ENCODE results near the gene MYDGF.
A peak's percentile ranks its signal among the peaks of the same experiment; 100 is the strongest.

Gene MYDGF

GRCh38 chr19:4639531-4640246, 30.5 kb downstream of the MYDGF start:
- DNase-seq (ENCODE audit: low read depth, low spot score), result no peak
- TF ChIP-seq CTCF (IDR thresholded peaks at IDR 0.05; ENCODE audit: low read depth, low read length), result no peak
- in situ Hi-C loops (cut with HindIII; ENCODE audit: low sequenced_read_pairs), result no loop called here
- H3K4me3 ChIP-seq (ENCODE audit: low read depth, low read length), result peak overlapping the region; percentile 81

GRCh38 chr19:4638828-4639530, 31.2 kb downstream of the MYDGF start, which contains the start of gene TNFAIP8L1:
Gene TNFAIP8L1, plus strand, starts transcription at chr19:4639516. Its CDS starts 12,354 bp downstream, at chr19:4651870.
- TF ChIP-seq CTCF (IDR thresholded peaks at IDR 0.05; ENCODE audit: low read depth, low read length), result no peak
- peak; percentile 95 for DNase-seq (ENCODE audit: low read depth, low spot score)
- in situ Hi-C loops (cut with HindIII; ENCODE audit: low sequenced_read_pairs), result no loop called here
- peak within 1 kb of the TSS; percentile 81 for H3K4me3 ChIP-seq (ENCODE audit: low read depth, low read length)

- no peak for DNase-seq (ENCODE audit: low read depth, low spot score)
- in situ Hi-C loops (cut with HindIII; ENCODE audit: low sequenced_read_pairs), result no loop called here
- no peak overlapping the region for H3K4me3 ChIP-seq (ENCODE audit: low read depth, low read length)
- TF ChIP-seq CTCF (IDR thresholded peaks at IDR 0.05; ENCODE audit: low read depth, low read length), result no peak
Observed at GRCh38 chr19:4638317-4638716, 31.8 kb downstream of the MYDGF start.

GRCh38 chr19:4636761-4637160, 33.4 kb downstream of the MYDGF start:
- DNase-seq (ENCODE audit: low read depth, low spot score), result no peak
- peak overlapping the region; percentile 34 for H3K4me3 ChIP-seq (ENCODE audit: low read depth, low read length)
- no peak for TF ChIP-seq CTCF (IDR thresholded peaks at IDR 0.05; ENCODE audit: low read depth, low read length)

GRCh38 chr19:4636151-4636717, 33.9 kb downstream of the MYDGF start:
- peak; percentile 42 for DNase-seq (ENCODE audit: low read depth, low spot score)
- peak overlapping the region; percentile 39 for H3K4me3 ChIP-seq (ENCODE audit: low read depth, low read length)
- TF ChIP-seq CTCF (IDR thresholded peaks at IDR 0.05; ENCODE audit: low read depth, low read length), result peak; percentile 87
- in situ Hi-C loops (cut with HindIII; ENCODE audit: low sequenced_read_pairs), result no loop called here

More at GRCh38 chr19:4636761-4637160, 33.4 kb downstream of the MYDGF start:
- in situ Hi-C loops (cut with HindIII; ENCODE audit: low sequenced_read_pairs), result no loop called here

- DNase-seq (ENCODE audit: low read depth, low spot score), result no peak
- no peak for TF ChIP-seq CTCF (IDR thresholded peaks at IDR 0.05; ENCODE audit: low read depth, low read length)
- in situ Hi-C loops (cut with HindIII; ENCODE audit: low sequenced_read_pairs), result no loop called here
- H3K4me3 ChIP-seq (ENCODE audit: low read depth, low read length), result peak overlapping the region; percentile 39
Observed at GRCh38 chr19:4635754-4636116, 34.4 kb downstream of the MYDGF start.
